ENCODE measurements around the gene FGF12. TPM values are rescaled to one million over a fixed set of nuclear protein-coding genes. Genes with fewer than 3 reads are reported as not detected.

The FGF12 gene
- total RNA-seq, 1 donor from 2014 or later = 7.0 TPM

- TF ChIP-seq, protein P1, sequence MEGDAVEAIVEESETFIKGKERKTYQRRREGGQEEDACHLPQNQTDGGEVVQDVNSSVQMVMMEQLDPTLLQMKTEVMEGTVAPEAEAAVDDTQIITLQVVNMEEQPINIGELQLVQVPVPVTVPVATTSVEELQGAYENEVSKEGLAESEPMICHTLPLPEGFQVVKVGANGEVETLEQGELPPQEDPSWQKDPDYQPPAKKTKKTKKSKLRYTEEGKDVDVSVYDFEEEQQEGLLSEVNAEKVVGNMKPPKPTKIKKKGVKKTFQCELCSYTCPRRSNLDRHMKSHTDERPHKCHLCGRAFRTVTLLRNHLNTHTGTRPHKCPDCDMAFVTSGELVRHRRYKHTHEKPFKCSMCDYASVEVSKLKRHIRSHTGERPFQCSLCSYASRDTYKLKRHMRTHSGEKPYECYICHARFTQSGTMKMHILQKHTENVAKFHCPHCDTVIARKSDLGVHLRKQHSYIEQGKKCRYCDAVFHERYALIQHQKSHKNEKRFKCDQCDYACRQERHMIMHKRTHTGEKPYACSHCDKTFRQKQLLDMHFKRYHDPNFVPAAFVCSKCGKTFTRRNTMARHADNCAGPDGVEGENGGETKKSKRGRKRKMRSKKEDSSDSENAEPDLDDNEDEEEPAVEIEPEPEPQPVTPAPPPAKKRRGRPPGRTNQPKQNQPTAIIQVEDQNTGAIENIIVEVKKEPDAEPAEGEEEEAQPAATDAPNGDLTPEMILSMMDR (IDR thresholded peaks at IDR 0.05) = no peak
- TF ChIP-seq EZH2phosphoT487 (IDR thresholded peaks at IDR 0.05) = no peak
- TF ChIP-seq EZH2 (IDR thresholded peaks at IDR 0.05) = no peak
- no peak for DNase-seq (ENCODE audit: low spot score)
- no peak overlapping the region for H3K4me2 ChIP-seq
- H3K79me2 ChIP-seq (ENCODE audit: low read depth) = no peaks in the 10 kb centered on the region
- Mint-ChIP-seq H3K9me3 (no peaks in the 10 kb centered on the region), H3K27me3 (ENCODE audit: insufficient read depth, low read depth) (no peaks in the 10 kb centered on the region), H3K4me3 (no peak overlapping the region), H3K27ac (no peak overlapping the region), H3K4me1 (peaks cover 2% of the 10 kb centered on the region), H3K36me3 (no peaks in the 10 kb centered on the region)
- no peak overlapping the region for H3K4me3 ChIP-seq
- H3K9me3 ChIP-seq (ENCODE audit: low read depth) = no peaks in the 10 kb centered on the region
- no peaks in the 10 kb centered on the region for H3K36me3 ChIP-seq
- no peak overlapping the region for H3K9ac ChIP-seq
- no peak overlapping the region for H2AFZ ChIP-seq (replicated peaks)
- no peaks in the 10 kb centered on the region for H3F3A ChIP-seq (ENCODE audit: low read depth)
- H3K27me3 ChIP-seq = no peaks in the 10 kb centered on the region
- H3K27ac ChIP-seq = no peak overlapping the region
- H3K4me1 ChIP-seq = no peaks in the 10 kb centered on the region
- H4K20me1 ChIP-seq (ENCODE audit: low read depth) = no peaks in the 10 kb centered on the region
These were observed 107.1 kb downstream of the FGF12 start for GRCh38 chr3:192620275-192620674.

GRCh38 chr3:192611411-192611810, 115.9 kb downstream of the FGF12 start:
- Histone ChIP-seq H3K79me2 (ENCODE audit: low read depth) (no peaks in the 10 kb centered on the region), H3K27me3 (no peaks in the 10 kb centered on the region), H3F3A (ENCODE audit: low read depth) (no peaks in the 10 kb centered on the region), H3K4me1 (no peaks in the 10 kb centered on the region), H2AFZ (replicated peaks) (no peak overlapping the region), H3K9me3 (ENCODE audit: low read depth) (no peaks in the 10 kb centered on the region), H3K9ac (no peak overlapping the region), H3K4me3 (no peak overlapping the region), H3K4me2 (no peak overlapping the region), H3K36me3 (no peaks in the 10 kb centered on the region), H3K27ac (no peak overlapping the region), H4K20me1 (ENCODE audit: low read depth) (no peaks in the 10 kb centered on the region)
- DNase-seq (ENCODE audit: low spot score) = no peak
- H3K27me3 Mint-ChIP-seq (ENCODE audit: insufficient read depth, low read depth) = no peaks in the 10 kb centered on the region
- no peaks in the 10 kb centered on the region for H3K9me3 Mint-ChIP-seq
- TF ChIP-seq EZH2phosphoT487 (IDR thresholded peaks at IDR 0.05) = no peak
- TF ChIP-seq, protein P1 (IDR thresholded peaks at IDR 0.05) = no peak
- TF ChIP-seq EZH2 (IDR thresholded peaks at IDR 0.05) = no peak
- no peak overlapping the region for H3K27ac Mint-ChIP-seq
- no peak overlapping the region for H3K4me3 Mint-ChIP-seq
- no peaks in the 10 kb centered on the region for H3K4me1 Mint-ChIP-seq
- H3K36me3 Mint-ChIP-seq = no peaks in the 10 kb centered on the region

DNA sequence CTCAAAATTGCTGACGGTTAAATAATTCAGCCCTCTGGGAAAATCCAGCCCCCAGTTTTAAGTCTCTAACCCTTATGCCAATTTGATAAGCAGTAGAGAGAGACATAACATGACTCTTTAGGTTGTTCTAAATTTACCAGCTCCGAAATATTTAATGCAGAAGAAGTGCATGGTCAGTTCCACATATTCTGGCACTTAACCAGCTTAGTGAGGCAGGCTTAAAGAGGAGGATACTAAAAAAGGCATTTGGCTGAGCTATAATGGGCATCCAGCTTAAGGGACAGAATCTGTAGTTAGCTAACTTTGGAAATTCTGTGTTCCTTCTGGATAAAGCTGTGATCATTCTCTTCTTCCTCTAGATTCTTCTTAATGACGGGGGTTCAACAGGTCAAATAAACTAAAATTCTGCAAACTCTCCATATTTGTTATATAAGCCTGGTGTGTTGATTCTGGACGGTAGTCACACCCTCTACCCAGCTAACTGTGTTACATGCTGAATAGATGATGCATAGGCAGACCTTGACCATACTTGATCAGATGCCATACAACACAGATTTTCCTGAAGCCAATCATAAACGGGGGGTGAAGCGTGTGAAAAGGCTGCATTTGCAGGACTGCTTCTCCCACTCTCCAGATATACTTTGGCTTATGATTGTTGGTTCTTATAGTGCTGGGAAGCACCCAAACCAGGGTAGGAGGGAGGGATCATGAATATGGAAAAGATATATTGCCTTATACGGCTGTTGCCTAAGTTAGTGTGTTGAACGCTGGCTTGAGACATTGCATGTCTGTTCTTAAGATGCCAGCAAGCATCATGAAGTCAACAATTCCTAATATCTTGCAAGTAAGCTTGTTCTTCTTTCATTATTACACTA, 118.4 kb downstream of the FGF12 start:
- Mint-ChIP-seq H3K4me3 (no peak overlapping the region), H3K9me3 (no peaks in the 10 kb centered on the region), H3K36me3 (no peaks in the 10 kb centered on the region), H3K27ac (no peak overlapping the region), H3K27me3 (ENCODE audit: insufficient read depth, low read depth) (no peaks in the 10 kb centered on the region), H3K4me1 (no peaks in the 10 kb centered on the region)
- Histone ChIP-seq H3F3A (ENCODE audit: low read depth) (no peaks in the 10 kb centered on the region), H3K9ac (no peak overlapping the region), H3K4me3 (no peak overlapping the region), H3K36me3 (no peaks in the 10 kb centered on the region), H2AFZ (replicated peaks) (no peak overlapping the region), H3K79me2 (ENCODE audit: low read depth) (no peaks in the 10 kb centered on the region), H3K27me3 (no peaks in the 10 kb centered on the region), H4K20me1 (ENCODE audit: low read depth) (no peaks in the 10 kb centered on the region), H3K4me2 (no peak overlapping the region), H3K9me3 (ENCODE audit: low read depth) (no peaks in the 10 kb centered on the region), H3K4me1 (no peaks in the 10 kb centered on the region), H3K27ac (no peak overlapping the region)
- no peak for DNase-seq (ENCODE audit: low spot score)
- TF ChIP-seq EZH2phosphoT487 (IDR thresholded peaks at IDR 0.05) = no peak
- TF ChIP-seq, protein P1 (IDR thresholded peaks at IDR 0.05) = no peak
- no peak for TF ChIP-seq EZH2 (IDR thresholded peaks at IDR 0.05)
